DND-41 (cell line): ENCODE data around the gene ZIC4.

Experiments used
- ATAC-seq: fragments of 200-7000 bp; cut with Tn5 transposase; 3 replicates; pipeline ENCODE4 v1.9.1; 2021; ENCODE audit warnings: low read depth; ENCODE audit not compliant: insufficient read depth
- DNase-seq: peaks from one replicate; pipeline ENCODE4 v3.0.0-alpha.2; 2020
- H2AFZ ChIP-seq: 2 replicates; pipeline ENCODE4 v1.6.0; 2012; ENCODE audit warnings: low read depth, low read length
- H3K27ac ChIP-seq: 2 replicates; pipeline ENCODE4 v1.5.1; 2012; ENCODE audit warnings: low read length, inconsistent platforms
- H3K27me3 ChIP-seq: fragments of 200-600 bp; sonication (generic); 2 replicates; pipeline ENCODE4 v1.6.0; 2012; ENCODE audit warnings: low read length, mild to moderate bottlenecking, inconsistent platforms; ENCODE audit not compliant: insufficient read depth, poor library complexity
- H3K36me3 ChIP-seq: 2 replicates; pipeline ENCODE4 v1.5.1; 2012; ENCODE audit warnings: low read length, inconsistent platforms; ENCODE audit not compliant: insufficient read depth
- H3K4me1 ChIP-seq: 2 replicates; pipeline ENCODE4 v1.5.1; 2012; ENCODE audit warnings: mild to moderate bottlenecking, low read length; ENCODE audit not compliant: insufficient read depth
- H3K4me2 ChIP-seq: 2 replicates; pipeline ENCODE4 v1.6.0; 2012; ENCODE audit warnings: mild to moderate bottlenecking, moderate library complexity, low read length, inconsistent platforms; ENCODE audit not compliant: insufficient read depth
- H3K4me3 ChIP-seq, 2 experiments: fragments of 200-600 bp in 1 of 2; shearing (Covaris generic) in 1 of 2; 2 replicates each; pipeline ENCODE4 v1.5.1; 2012 to 2016; ENCODE audit warnings: inconsistent platforms in 2 of 2, low read length in 2 of 2, mild to moderate bottlenecking in 2 of 2, low read depth in 1 of 2, moderate library complexity in 1 of 2
- H3K79me2 ChIP-seq: 2 replicates; pipeline ENCODE4 v1.6.0; 2012; ENCODE audit warnings: low read length, inconsistent platforms; ENCODE audit not compliant: insufficient read depth
- H3K9ac ChIP-seq: 2 replicates; pipeline ENCODE4 v1.6.0; 2012; ENCODE audit warnings: low read depth, mild to moderate bottlenecking, inconsistent platforms, low read length, moderate library complexity
- H3K9me3 ChIP-seq: 2 replicates; pipeline ENCODE4 v1.5.1; 2012; ENCODE audit warnings: low read length, moderate library complexity, mild to moderate bottlenecking, inconsistent platforms; ENCODE audit not compliant: insufficient read depth, severe bottlenecking
- H4K20me1 ChIP-seq: 2 replicates; pipeline ENCODE4 v1.6.0; 2012; ENCODE audit warnings: low read length; ENCODE audit not compliant: insufficient read depth
- EZH2 ChIP-seq: IDR thresholded peaks from 3 replicates; pipeline ENCODE4 v1.6.1; 2012; ENCODE audit warnings: borderline replicate concordance, low read depth, mild to moderate bottlenecking, moderate library complexity, low read length, inconsistent platforms; ENCODE audit not compliant: severe bottlenecking
- TF ChIP-seq, protein P1 (sequence below): IDR thresholded peaks from 2 replicates; pipeline ENCODE4 v1.5.1; 2012; ENCODE audit warnings: borderline replicate concordance, low read length, moderate library complexity, mild to moderate bottlenecking; ENCODE audit not compliant: poor library complexity, severe bottlenecking; ENCODE audit errors: extremely low read depth

The ZIC4 gene

DNA sequence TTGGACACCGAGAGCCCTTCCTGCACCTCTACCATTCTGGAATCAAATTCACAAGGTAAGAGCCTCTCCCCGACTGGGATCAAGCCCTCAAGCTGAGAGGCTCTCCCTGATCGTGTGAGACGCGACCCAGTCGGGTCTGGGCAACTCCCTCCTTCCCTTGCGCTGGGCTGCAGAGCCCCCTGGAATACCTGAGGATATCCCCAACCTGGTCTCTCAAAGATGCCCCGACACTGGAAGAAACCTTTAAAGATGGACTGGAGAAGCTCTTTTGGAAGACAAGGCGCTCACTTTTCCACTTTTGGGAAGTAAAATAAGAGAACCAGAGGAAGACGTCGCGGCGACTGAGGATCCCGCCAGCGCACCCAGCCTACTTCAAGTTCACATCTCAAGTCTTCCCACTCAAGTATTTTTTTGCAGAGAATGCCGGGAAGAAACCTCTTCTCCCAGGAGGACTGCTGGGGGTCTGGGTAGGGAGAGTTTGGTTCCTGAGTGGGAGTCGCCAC lies 33.8 kb downstream of the ZIC4 start:
- Histone ChIP-seq H3K27me3 (no peaks in the 10 kb centered on the region), H3K4me2 (no peak overlapping the region), H3K9me3 (no peaks in the 10 kb centered on the region), H3K9ac (no peak overlapping the region), H3K4me3 (no peak overlapping the region), H2AFZ (no peak overlapping the region), H4K20me1 (no peaks in the 10 kb centered on the region), H3K4me1 (no peaks in the 10 kb centered on the region), H3K79me2 (no peaks in the 10 kb centered on the region), H3K27ac (no peak overlapping the region), H3K36me3 (no peaks in the 10 kb centered on the region)
- TF ChIP-seq, protein P1, sequence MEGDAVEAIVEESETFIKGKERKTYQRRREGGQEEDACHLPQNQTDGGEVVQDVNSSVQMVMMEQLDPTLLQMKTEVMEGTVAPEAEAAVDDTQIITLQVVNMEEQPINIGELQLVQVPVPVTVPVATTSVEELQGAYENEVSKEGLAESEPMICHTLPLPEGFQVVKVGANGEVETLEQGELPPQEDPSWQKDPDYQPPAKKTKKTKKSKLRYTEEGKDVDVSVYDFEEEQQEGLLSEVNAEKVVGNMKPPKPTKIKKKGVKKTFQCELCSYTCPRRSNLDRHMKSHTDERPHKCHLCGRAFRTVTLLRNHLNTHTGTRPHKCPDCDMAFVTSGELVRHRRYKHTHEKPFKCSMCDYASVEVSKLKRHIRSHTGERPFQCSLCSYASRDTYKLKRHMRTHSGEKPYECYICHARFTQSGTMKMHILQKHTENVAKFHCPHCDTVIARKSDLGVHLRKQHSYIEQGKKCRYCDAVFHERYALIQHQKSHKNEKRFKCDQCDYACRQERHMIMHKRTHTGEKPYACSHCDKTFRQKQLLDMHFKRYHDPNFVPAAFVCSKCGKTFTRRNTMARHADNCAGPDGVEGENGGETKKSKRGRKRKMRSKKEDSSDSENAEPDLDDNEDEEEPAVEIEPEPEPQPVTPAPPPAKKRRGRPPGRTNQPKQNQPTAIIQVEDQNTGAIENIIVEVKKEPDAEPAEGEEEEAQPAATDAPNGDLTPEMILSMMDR, result no peak
- TF ChIP-seq EZH2, result no peak
- DNase-seq, result no peak
- no peak for ATAC-seq

DNA sequence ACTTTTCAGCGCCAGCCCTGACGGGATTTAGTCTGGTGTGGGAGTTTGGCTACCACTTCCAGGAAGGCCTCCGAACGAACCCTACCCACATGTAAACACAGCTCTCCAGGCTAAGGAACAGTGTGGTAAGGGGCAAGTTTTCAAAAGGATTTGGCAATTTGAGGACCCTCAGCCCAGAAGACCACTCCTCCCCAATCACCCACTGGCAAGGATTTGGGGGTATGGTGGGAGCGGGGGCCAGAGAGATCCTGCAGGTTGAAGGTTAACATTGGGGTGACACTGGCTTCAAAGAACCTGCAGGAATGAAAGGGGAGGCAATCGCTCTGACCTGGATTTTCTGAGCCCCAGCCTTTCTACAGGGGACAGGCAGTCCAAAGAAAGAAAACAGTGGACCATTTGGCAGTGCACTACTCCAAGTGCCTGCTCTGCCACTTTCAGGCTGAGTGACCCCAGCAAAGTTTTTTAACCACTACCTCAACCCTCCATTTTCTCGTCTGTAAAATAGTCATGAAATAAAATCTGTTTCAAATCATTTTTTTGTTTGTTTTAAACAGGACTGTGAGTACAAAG lies 34.5 kb downstream of the ZIC4 start:
- DNase-seq (no peak), ATAC-seq (no peak)
- no peak overlapping the region for H3K4me2 ChIP-seq
- no peaks in the 10 kb centered on the region for H3K79me2 ChIP-seq
- no peaks in the 10 kb centered on the region for H3K9me3 ChIP-seq
- no peak overlapping the region for H3K4me3 ChIP-seq
- H3K9ac ChIP-seq, result no peak overlapping the region
- no peaks in the 10 kb centered on the region for H3K36me3 ChIP-seq
- no peaks in the 10 kb centered on the region for H3K4me1 ChIP-seq
- no peaks in the 10 kb centered on the region for H4K20me1 ChIP-seq
- no peak overlapping the region for H2AFZ ChIP-seq
- TF ChIP-seq, protein P1, result no peak
- TF ChIP-seq EZH2, result no peak
- H3K27ac ChIP-seq, result no peak overlapping the region
- no peaks in the 10 kb centered on the region for H3K27me3 ChIP-seq

DNA sequence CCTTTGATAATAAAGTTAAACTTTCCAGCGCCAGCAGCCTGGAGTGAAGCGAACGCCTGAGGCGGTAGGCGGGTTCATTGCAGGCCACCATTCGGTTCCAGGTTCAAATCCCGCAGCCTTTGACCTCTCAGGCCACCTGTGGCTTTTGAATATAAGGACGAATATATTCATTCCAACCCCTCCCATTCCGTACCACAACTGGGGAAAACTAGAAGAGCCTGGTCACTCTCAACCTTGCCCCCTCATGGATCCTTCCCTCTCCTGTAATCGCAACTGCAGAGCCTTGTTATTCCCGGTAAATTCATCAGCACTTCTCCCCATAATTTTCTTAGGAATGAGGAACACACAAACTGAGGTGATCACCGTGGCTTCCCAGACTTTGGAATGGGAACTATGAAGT lies 35.2 kb downstream of the ZIC4 start:
- Histone ChIP-seq H4K20me1 (no peaks in the 10 kb centered on the region), H3K4me2 (no peak overlapping the region), H2AFZ (no peak overlapping the region), H3K27ac (no peak overlapping the region), H3K36me3 (no peaks in the 10 kb centered on the region), H3K4me3 (no peak overlapping the region), H3K9ac (no peak overlapping the region), H3K4me1 (no peaks in the 10 kb centered on the region), H3K27me3 (no peaks in the 10 kb centered on the region), H3K79me2 (no peaks in the 10 kb centered on the region), H3K9me3 (no peaks in the 10 kb centered on the region)
- DNase-seq, result no peak
- no peak for ATAC-seq
- TF ChIP-seq, protein P1, result no peak
- no peak for TF ChIP-seq EZH2

DNA sequence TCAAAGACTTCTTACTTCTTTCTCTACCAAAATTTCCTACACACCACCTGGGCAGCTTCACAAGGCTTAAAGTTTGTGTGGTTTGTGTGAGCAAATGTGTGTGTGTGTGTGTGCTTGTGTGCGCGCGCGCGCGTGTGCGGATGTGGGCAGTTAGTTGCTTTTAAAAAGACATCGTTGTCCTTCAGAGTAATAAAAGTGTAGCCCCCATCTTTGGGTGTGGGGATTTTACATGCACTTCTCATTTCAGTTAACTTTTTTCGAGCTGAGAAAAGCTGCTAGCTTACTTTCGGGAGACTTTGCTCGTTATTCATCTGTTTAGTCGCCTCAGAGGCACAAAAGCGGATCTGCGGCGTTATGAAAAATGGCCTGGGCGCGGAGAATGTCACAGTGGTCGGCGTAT lies 36.0 kb downstream of the ZIC4 start:
- Histone ChIP-seq H3K27ac (no peak overlapping the region), H3K36me3 (no peaks in the 10 kb centered on the region), H3K4me1 (no peaks in the 10 kb centered on the region), H3K9me3 (no peaks in the 10 kb centered on the region), H3K4me3 (no peak overlapping the region), H3K27me3 (no peaks in the 10 kb centered on the region), H3K79me2 (no peaks in the 10 kb centered on the region), H4K20me1 (no peaks in the 10 kb centered on the region), H2AFZ (no peak overlapping the region), H3K9ac (no peak overlapping the region), H3K4me2 (no peak overlapping the region)
- TF ChIP-seq, protein P1, result no peak
- TF ChIP-seq EZH2, result no peak
- ATAC-seq, result no peak
- no peak for DNase-seq
